GM12891 (cell line): ENCODE results near the gene TBX4.

Experiments used
- DNase-seq: peaks from one replicate; pipeline ENCODE4 v3.0.0; 2011; ENCODE audit warnings: low spot score; ENCODE audit not compliant: insufficient read length
- FAIRE-seq: peaks from 2 replicates; lab custom pipeline; 2011; peaks lifted over from hg19 to GRCh38; lab: Jason Lieb, UNC
- PAX5 ChIP-seq: IDR thresholded peaks from 2 replicates; pipeline ENCODE4 v1.6.1; 2011; ENCODE audit warnings: low read length, moderate library complexity, mild to moderate bottlenecking; ENCODE audit not compliant: insufficient read depth, severe bottlenecking
- POLR2A ChIP-seq: IDR thresholded peaks from 2 replicates; pipeline ENCODE4 v1.6.1; 2011; ENCODE audit warnings: low read depth, low read length, control low read depth
- POLR2AphosphoS5 ChIP-seq: IDR thresholded peaks from 2 replicates; pipeline ENCODE4 v1.6.1; 2011; ENCODE audit warnings: low read depth, low read length, control low read depth
- POU2F2 ChIP-seq: IDR thresholded peaks from 2 replicates; pipeline ENCODE4 v1.6.1; 2011; ENCODE audit warnings: low read depth, mild to moderate bottlenecking, control low read depth, low read length, moderate library complexity
- SPI1 ChIP-seq: IDR thresholded peaks from 2 replicates; pipeline ENCODE4 v1.6.1; 2011; ENCODE audit warnings: low read depth, low read length, control low read depth
- TAF1 ChIP-seq: IDR thresholded peaks from 2 replicates; pipeline ENCODE4 v1.6.1; 2011; ENCODE audit warnings: low read depth, low read length, control low read depth

TBX4 gene

GRCh38 chr17:61408151-61409041, 43.8 kb upstream of the TBX4 start:
- DNase-seq (peak; percentile 9), FAIRE-seq (no peak)
- TF ChIP-seq SPI1 (no peak), POU2F2 (no peak)

GRCh38 chr17:61409301-61410112, 42.7 kb upstream of the TBX4 start:
- TF ChIP-seq POLR2A (no peak), POLR2AphosphoS5 (no peak), TAF1 (no peak), PAX5 (no peak), POU2F2 (no peak), SPI1 (no peak)
- DNase-seq = peak; percentile 74
- FAIRE-seq = peak; percentile 80

DNA sequence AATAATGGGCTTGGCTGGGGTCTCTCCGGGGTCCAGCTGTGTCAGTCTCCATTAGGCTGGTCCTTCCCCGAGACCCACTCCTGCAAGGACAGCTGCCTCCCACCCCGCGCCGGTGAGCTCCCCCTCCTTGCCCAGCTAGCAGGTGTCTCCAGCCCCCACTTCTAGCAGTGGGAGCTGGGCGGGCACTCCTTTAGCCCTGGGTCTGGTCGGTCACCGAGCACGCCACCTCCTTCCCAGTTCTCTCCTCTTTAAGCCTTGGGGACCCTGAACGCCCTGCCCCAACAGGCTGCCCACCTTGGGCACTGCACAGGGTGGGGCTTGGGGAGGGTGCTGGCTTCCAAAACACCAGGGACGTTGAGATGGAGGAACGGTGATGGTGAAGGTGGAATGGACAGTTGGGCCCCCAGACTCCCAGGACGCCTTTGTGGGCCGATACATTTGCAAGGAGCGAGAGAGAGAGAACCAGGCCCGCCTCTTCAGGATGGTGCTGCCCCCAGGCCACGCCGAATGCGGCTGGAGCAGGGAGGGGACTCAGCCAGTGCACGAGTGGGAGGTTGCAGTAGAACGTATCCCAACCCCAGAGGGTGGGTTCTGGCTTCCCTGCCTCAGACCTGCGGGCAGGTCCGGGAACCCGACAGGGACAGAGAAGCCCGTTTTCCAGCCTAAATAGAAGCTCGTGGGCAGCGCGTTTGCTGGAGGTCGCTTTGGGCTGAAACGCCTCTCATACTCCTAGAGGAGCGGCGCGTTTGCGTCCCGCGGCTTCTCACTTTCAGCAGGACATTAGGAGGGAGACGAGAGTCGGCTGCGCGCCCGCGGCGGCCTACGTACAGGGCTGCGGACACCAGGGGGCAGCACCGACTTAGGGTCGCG, 41.8 kb upstream of the TBX4 start:
- no peak for FAIRE-seq
- TF ChIP-seq POLR2AphosphoS5 (no peak), TAF1 (no peak)
- DNase-seq = peak; percentile 20

- TF ChIP-seq POLR2AphosphoS5 = no peak
- no peak for TF ChIP-seq POU2F2
- no peak for TF ChIP-seq TAF1
- TF ChIP-seq POLR2A = no peak
- no peak for TF ChIP-seq SPI1
- no peak for TF ChIP-seq PAX5
- FAIRE-seq (no peak), DNase-seq (peak; percentile 38)
Measured at GRCh38 chr17:61411011-61411260, 41.3 kb upstream of the TBX4 start.

- FAIRE-seq (no peak), DNase-seq (peak; percentile 43)
- TF ChIP-seq TAF1 = no peak
- TF ChIP-seq POLR2A = no peak
- TF ChIP-seq PAX5 = no peak
- TF ChIP-seq SPI1 = no peak
- no peak for TF ChIP-seq POLR2AphosphoS5
- TF ChIP-seq POU2F2 = no peak
Measured at GRCh38 chr17:61411261-61412142, 40.7 kb upstream of the TBX4 start.

- peak; percentile 78 for FAIRE-seq
- peak; percentile 91 for DNase-seq
- no peak for TF ChIP-seq POLR2A
- 0 out of 2 replicates have a peak, but pooled peaks have one; percentile 26 for TF ChIP-seq POU2F2
- no peak for TF ChIP-seq POLR2AphosphoS5
- TF ChIP-seq TAF1 = no peak
- TF ChIP-seq SPI1 = no peak
- TF ChIP-seq PAX5 = peak; percentile 36
Measured at GRCh38 chr17:61412143-61412859, 39.9 kb upstream of the TBX4 start.

GRCh38 chr17:61412860-61413660, 39.2 kb upstream of the TBX4 start:
- FAIRE-seq = no peak
- DNase-seq = no peak
- no peak for TF ChIP-seq POLR2AphosphoS5
- TF ChIP-seq PAX5 = no peak
- no peak for TF ChIP-seq POU2F2
- no peak for TF ChIP-seq SPI1
- TF ChIP-seq TAF1 = no peak
- TF ChIP-seq POLR2A = no peak
